SIG-M5 treated with dmso at 0.1 percent for 504 hours (cell line): Measurements from ENCODE around the gene HIPK2.

ENCODE experiments used
- DNase-seq: peaks from one replicate; lab custom pipeline; 2025; ENCODE audit not compliant: unreplicated experiment; lab: John Stamatoyannopoulos, UW

HIPK2 gene

GRCh38 chr7:139658296-139658695 is 119.5 kb downstream of the HIPK2 start:
- DNase-seq = no peak

DNA sequence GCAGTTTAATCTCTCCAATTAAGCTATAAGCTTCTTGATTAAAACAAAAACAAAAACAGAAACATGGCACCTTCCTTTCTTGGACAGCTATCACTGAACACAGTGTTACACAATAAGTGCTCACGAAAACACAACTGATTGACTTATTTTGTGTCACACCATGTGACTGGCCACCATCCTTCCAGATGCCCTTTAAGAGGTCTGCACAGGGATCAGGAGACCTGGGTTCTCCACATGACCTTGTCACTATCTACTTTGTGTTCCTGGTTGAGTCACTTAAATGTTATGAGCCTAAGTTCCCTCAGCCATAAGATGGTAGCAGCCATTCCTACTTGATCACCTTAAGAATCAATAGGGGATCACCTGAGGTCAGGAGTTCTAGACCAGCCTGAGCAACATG is 120.1 kb downstream of the HIPK2 start:
- no peak for DNase-seq

DNA sequence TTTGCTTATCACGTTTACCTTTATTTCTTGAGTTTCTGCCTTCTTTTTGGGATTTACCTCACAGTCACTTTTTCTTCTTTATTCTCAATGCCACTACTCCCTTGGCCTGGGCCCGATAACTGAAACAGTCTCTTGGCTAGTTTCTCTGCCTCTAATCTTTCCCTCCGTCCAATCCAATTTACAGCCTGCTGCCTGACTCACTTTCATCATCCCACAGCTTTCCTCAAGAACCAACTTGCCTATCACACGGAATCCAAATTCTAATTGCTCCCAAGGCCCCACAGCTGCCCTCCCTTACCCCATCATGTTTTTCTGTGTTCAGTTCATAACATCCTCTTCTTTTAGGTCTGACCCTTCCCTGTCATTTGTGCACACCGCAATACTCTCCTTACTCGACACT is 121.4 kb downstream of the HIPK2 start:
- no peak for DNase-seq

- DNase-seq = peak; percentile 28
These were observed 122.5 kb downstream of the HIPK2 start for GRCh38 chr7:139655305-139655704.

DNA sequence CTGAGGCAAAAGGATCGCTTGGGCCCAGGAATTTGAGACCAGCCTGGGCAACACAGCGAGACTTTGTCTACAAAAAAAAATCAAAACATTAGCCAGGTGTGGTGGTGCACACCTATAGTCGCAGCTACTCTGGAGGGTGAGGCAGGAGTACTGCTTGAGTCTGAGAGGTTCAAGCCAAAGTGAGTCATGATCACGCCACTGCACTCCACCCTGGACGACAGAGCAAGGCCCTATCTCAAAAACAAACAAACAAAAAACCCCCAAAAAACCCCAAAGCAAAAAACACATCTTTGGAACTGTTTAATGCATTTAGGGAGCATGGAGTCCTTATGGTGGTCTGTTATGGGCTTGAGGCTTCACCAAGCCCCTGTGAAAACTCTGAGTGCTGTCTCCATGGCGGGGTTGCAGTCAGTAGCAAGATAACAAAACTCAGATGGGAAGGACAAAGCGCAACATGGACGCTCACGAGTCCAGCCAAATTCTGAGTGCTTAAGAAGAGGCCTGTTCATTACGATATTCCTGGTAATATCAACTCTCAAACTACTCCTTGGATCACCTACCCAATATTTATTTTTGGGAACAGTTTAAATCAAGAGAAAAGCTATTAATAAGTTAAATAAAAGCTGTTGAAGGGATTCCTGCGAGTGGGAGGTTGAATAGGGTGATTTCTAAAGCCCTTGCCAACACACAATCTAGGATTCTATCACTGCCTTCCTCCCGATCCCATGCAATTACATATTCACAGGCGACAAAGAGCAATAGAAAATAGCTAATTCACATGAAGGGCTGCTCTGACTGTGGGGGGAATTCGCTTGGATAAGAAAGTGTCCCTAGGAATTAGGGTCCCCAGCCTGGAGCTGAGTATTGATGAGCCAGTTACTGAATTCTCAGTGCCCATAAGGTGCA is 123.3 kb downstream of the HIPK2 start:
- no peak for DNase-seq

- DNase-seq = no peak
These were observed 125.9 kb downstream of the HIPK2 start for GRCh38 chr7:139651914-139652313.

- no peak for DNase-seq
These were observed 126.5 kb downstream of the HIPK2 start for GRCh38 chr7:139651308-139651707.

DNA sequence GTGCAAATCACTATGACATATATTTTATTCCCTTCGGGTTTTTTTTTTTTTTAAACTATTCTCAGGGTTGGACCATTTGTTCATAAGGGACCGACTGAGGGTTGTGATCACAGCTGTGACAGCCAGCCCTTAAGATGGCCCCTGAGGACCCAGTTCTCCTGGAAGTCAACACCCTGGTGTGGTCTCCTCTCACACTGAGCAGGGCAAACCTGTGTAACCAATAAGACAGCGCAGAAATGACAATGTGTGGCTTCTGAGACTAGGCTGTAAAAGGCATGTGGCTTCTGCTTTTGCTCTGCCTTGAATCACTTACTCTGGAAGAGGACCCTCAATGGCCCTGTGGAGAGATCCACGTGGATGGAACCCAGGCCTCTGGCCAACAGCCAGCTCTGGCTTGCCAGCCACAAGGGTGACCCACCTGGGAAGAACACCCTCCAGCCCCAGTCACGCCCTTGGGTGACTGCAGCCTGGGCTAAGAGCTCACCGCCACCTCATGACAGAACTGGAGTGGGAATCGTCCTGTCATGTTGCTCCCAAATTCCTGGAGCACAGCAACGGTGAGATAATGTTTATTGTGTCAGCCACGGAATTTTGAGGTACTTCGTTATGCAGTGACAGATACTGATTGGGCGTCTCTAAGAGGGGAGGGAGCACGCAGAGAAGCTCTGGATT is 127.2 kb downstream of the HIPK2 start:
- DNase-seq = no peak

DNA sequence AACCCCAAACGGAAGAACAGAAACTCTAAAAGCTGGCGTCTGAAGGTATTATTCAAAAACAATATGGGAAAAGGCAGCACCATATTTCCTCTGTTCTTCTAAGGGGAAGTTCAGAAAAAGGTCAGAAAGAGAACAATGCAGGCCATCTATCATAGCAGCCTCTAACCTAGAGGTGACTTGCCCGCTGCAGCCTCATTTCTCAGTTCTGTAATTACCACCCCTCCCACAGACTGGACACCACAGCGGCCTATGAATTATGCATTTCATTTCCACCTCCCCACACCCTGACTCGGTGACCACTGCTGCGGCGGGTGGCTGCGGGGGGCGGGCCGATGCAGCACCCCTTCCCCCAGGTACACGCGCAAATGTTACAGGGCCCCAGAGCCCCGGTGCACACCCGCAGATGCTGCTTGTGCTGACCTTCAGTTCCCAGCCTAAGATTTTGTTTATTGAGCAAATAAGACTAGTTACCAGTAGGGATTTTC is 128.8 kb downstream of the HIPK2 start:
- peak; percentile 73 for DNase-seq

GRCh38 chr7:139648391-139648861 is 129.4 kb downstream of the HIPK2 start:
- no peak for DNase-seq

DNA sequence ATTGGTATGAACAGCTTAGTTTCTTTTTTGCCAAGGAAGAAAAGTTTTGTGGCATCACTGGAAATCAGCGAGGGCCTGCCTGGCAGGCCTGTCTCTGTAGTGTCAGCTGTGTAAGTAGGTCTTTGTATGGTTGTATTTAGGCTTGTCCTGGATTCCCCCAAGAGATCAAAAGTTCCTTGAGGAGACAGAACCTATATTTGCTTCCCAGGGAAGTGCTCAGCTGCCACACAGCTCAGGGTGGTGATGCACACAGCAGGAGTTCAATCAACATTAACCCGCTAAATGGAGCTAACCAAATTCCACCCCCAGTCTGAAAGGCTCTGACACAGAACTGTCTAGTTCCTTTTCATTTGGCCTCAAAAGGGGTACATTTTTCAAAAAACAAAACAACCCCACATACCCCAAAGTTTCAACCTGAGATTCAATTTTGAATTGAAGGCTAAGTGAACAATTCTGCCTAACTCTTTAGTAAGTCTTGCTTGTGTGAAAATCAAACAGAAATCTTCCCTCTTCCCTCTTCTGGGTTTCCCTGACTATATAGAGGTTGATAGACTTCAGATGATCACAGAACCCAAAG is 129.9 kb downstream of the HIPK2 start:
- no peak for DNase-seq

GRCh38 chr7:139647085-139647484 is 130.7 kb downstream of the HIPK2 start:
- DNase-seq = no peak

- DNase-seq = no peak
These were observed 131.2 kb downstream of the HIPK2 start for GRCh38 chr7:139646566-139646965.

DNA sequence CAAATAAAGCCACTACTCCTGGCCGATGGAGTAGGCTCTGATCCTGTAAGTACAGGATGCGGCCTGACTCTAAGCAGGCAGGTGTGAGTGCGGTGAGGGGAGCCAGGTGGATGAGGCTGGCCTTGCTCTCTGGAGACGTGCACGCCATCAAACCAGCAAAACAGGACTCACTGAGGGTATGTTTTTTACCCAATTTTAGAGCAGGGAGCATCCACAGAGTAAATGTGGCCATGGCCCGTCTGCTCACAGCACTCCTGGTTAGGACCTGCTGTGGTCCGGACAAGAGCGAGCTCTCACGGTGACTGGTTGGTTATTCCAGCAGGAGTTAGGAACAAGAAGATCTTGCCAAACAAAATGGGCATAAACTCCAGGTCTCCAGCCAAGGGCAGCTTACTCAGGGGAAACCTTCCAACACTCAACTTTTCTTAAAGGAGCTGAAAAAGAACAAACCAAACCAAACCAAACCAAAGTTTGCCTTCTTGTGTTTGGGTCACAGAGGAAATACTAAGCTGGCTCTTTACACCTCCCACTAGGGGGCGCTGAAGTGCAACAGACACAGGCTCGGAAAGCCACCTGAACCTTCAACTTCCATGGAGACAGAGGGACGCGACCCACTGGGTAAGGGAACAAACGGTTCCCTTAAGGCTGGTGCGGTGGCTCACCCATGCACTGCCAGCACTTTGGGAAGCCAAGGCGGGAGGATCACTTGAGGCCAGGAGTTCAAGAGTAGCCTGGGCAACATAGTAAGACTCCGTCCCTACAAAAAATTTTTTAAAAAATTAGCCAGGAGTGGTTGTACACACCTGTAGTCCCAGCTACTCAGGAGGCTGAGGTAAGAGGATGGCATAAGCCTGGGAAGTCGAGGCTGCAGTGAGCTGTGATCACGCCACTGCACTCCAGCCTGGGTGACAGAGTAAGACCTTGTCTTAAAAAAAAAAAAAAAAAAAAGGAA is 131.9 kb downstream of the HIPK2 start:
- DNase-seq = peak; percentile 61

DNA sequence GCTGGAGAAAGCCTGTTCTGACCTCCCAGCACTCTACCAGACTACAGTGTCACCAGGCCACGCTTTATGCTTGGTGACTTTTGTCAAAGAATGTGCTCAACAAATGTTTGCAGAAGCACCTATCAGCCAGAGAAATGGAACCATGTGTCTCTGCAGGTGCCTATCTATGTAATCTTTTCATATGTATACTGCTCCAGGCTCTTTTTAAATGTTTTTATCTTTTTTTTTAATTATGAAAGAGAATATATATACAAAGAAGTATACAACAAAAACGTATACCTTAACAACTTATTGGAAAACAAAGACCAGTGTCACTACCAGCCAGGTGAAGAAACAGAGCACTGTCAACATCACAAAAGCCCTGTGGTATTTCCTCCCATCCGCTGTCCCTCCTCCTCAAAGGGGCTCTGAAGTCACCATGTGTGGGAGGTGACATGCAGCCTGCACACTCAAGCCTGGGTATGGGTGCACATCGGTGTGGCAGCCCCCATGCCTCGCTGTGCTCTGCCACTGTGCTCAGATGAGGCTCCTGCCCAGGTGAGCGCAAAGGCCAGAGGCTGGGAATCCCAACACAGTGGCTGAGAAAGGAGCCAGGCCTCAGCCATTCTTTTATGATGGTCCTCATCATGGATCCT is 133.7 kb downstream of the HIPK2 start:
- DNase-seq = no peak

DNA sequence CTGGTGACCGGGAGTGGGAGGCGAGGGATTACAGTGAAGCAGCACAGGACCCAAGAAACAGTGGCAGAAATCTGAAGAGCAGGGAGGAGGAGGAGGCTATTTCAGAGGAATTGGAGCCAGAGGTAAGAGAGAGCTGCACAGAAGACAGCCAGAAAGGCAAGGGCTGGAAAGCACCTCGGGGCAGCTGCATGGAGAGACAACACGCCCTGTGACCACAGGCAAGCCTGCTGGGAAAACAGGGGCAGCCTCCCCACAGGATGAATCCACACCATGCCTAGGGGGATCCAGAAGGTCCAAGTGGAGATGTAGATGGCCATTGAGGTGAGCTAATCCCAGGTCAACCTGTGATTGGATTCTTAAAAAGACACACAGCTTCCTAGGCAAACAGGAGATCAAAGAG is 135.5 kb downstream of the HIPK2 start:
- DNase-seq = no peak

DNA sequence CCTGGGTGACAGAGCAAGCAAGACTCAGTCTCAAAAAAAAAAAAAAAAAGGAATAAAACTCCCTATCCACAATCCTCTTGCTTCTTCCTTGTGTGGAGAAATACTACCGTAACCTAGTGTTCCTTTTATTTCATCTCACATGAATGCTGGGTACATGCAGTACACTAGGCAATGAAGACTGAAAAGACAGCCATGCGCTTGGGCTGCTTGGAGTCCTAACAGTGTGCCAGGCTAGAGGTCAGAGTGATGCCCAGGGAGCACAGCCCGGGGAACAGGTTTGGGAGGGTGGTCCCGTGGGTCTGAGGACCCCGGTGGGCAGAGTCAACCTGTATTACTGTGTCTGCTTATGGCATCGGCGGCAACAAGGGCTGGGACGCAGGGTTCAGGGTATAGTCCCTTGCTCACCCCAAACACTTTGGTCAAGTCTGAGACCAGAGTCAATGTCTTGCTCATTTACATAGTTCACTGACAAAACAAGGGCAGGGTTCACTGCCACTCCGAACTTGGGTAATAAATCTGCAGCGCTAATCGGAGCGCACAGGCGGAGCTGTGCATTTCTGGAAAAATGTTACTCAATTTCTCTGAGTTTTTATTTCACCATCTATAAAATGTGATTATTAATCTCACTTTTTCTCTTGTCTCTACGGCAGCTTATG is 136.3 kb downstream of the HIPK2 start:
- DNase-seq = no peak

GRCh38 chr7:139640681-139641080 is 137.1 kb downstream of the HIPK2 start:
- DNase-seq = peak; percentile 25

- no peak for DNase-seq
These were observed 138.2 kb downstream of the HIPK2 start for GRCh38 chr7:139639563-139639962.
